Muscle layer of duodenum (tissue), 2 donors: Measurements from ENCODE around the gene RAD51B.

ENCODE experiments used
- H3K27ac ChIP-seq: one replicate; pipeline ENCODE4 v1.7.0; 2013; ENCODE audit warnings: mild to moderate bottlenecking, low read length
- H3K27me3 ChIP-seq: one replicate; pipeline ENCODE4 v1.7.0; 2013; ENCODE audit warnings: low read depth, mild to moderate bottlenecking, control low read depth, low read length
- H3K36me3 ChIP-seq, 2 donors: one replicate each; pipeline ENCODE4 v1.7.0; 2013; ENCODE audit warnings: low read length in 2 of 2, control low read depth in 1 of 2, mild to moderate bottlenecking in 1 of 2; ENCODE audit not compliant: insufficient read depth in 2 of 2, control insufficient read depth in 1 of 2
- H3K4me1 ChIP-seq, 2 donors: one replicate each; pipeline ENCODE4 v1.7.0; 2013; ENCODE audit warnings: low read length in 2 of 2, mild to moderate bottlenecking in 2 of 2, control low read depth in 1 of 2, moderate library complexity in 1 of 2; ENCODE audit not compliant: insufficient read depth in 2 of 2, control insufficient read depth in 1 of 2
- H3K4me3 ChIP-seq, 2 donors: one replicate each; pipeline ENCODE4 v1.7.0; 2013; ENCODE audit warnings: low read length in 2 of 2, low read depth in 1 of 2, mild to moderate bottlenecking in 1 of 2
- H3K9me3 ChIP-seq, 2 donors: one replicate each; pipeline ENCODE4 v1.7.0; 2013; ENCODE audit warnings: low read length in 2 of 2, control low read depth in 1 of 2, mild to moderate bottlenecking in 1 of 2; ENCODE audit not compliant: control insufficient read depth in 1 of 2
- donor health status: healthy.

RAD51B gene

GRCh38 chr14:67934862-67935261, 115.3 kb downstream of the RAD51B start:
- no peaks in the 10 kb centered on the region for H3K27me3 ChIP-seq
- peaks cover 6 to 7% of the 10 kb centered on the region in 2 donors for H3K9me3 ChIP-seq
- no peak overlapping the region for H3K27ac ChIP-seq
- H3K4me3 ChIP-seq: no peak overlapping the region
- H3K4me1 ChIP-seq: peaks cover 0 to 4% of the 10 kb centered on the region in 2 donors
- no peaks in the 10 kb centered on the region for H3K36me3 ChIP-seq

GRCh38 chr14:67935371-67935770, 115.8 kb downstream of the RAD51B start:
- H3K4me3 ChIP-seq: no peak overlapping the region
- no peaks in the 10 kb centered on the region for H3K27me3 ChIP-seq
- H3K9me3 ChIP-seq: peaks cover 2 to 3% of the 10 kb centered on the region in 2 donors
- H3K36me3 ChIP-seq: no peaks in the 10 kb centered on the region
- peaks cover 1 to 4% of the 10 kb centered on the region in 2 donors for H3K4me1 ChIP-seq
- H3K27ac ChIP-seq: no peak overlapping the region

DNA sequence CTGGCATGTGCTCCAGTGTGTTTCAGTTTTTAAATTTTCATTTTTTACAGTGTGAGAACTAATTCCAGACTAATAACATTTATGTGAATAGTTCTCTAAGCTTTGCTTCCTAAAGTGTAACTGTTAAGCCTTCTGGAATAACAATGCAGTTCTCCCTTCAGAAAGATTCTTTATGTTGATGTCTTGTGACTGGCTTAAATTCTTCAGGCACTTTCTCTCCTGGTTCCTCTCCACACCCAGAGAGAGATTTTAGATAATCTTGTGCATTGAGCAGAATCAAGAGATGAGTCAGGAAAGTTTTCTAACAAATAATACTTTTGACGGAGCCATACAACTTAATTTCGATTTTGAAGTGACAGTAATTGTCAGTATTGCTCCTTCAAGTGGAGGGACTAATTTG, 118.5 kb downstream of the RAD51B start:
- H3K4me3 ChIP-seq: no peak overlapping the region
- no peaks in the 10 kb centered on the region for H3K9me3 ChIP-seq
- H3K36me3 ChIP-seq: peaks cover 0 to 6% of the 10 kb centered on the region in 2 donors
- H3K27ac ChIP-seq: no peak overlapping the region
- no peaks in the 10 kb centered on the region for H3K27me3 ChIP-seq
- H3K4me1 ChIP-seq: peaks cover 11 to 26% of the 10 kb centered on the region in 2 donors

GRCh38 chr14:67940486-67941455, 121.2 kb downstream of the RAD51B start:
- peak overlapping the region in 1 of 2 donors; percentile 38 for H3K4me3 ChIP-seq
- no peaks in the 10 kb centered on the region for H3K27me3 ChIP-seq
- H3K4me1 ChIP-seq: peaks cover 24 to 26% of the 10 kb centered on the region in 2 donors
- H3K9me3 ChIP-seq: no peaks in the 10 kb centered on the region
- peak overlapping the region; percentile 74 for H3K27ac ChIP-seq
- H3K36me3 ChIP-seq: peaks cover 0 to 6% of the 10 kb centered on the region in 2 donors

DNA sequence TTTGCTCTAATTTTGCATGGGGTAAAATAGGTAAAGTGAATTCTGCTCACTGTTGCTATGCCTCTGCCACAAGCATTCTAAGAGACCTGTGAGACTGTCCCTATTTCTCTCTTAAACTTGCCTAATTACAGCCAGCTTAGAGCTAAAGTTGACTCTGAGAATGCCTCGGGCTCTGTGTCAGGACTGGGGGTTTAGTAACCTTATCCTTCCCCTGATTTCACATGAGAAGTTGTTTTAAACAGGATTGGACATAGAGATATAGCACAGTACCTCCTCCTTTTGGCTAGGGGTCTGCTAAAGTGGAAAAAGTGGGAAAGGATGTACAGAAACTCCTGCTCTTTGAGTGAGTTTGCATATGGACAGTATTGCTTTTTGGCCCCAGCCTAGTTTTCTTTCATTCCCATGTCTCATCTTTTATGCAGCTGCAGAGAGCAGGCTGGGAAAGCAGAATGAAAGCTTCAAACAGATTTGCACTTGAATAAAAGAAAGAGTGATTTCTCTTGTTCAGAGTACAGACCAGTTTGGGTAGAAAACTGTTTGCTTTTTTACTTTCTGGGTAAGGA, 122.0 kb downstream of the RAD51B start:
- peaks cover 0 to 6% of the 10 kb centered on the region in 2 donors for H3K36me3 ChIP-seq
- no peaks in the 10 kb centered on the region for H3K27me3 ChIP-seq
- peak overlapping the region; percentile 74 for H3K27ac ChIP-seq
- peaks cover 24 to 26% of the 10 kb centered on the region in 2 donors for H3K4me1 ChIP-seq
- peak overlapping the region in 1 of 2 donors; percentile 38 for H3K4me3 ChIP-seq
- H3K9me3 ChIP-seq: no peaks in the 10 kb centered on the region

- peaks cover 24 to 26% of the 10 kb centered on the region in 2 donors for H3K4me1 ChIP-seq
- H3K4me3 ChIP-seq: no peak overlapping the region
- peaks cover 0 to 6% of the 10 kb centered on the region in 2 donors for H3K36me3 ChIP-seq
- no peaks in the 10 kb centered on the region for H3K27me3 ChIP-seq
- peak overlapping the region; percentile 74 for H3K27ac ChIP-seq
- no peaks in the 10 kb centered on the region for H3K9me3 ChIP-seq
Observed at GRCh38 chr14:67942080-67942710, 122.6 kb downstream of the RAD51B start.

DNA sequence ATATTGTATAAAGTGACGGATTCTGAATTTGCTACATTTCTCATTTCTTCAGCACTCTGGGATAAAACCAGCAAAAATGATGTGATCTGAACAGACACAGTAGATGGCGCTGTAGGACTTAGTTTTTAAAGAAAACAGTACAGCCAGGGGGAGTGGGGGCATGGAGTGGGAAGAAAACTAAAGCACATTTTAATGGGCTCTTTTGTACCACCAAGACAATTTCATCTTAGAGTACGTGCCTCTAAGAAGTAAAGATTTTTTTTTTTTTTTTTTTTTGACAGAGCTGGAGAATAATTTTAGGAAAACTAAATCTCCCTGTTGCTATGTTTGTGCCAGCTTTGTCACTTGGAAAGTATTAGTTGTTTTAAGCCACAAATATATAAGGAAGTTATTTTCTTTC, 124.4 kb downstream of the RAD51B start:
- Histone ChIP-seq H3K4me3 (no peak overlapping the region), H3K4me1 (peaks cover 24 to 26% of the 10 kb centered on the region in 2 donors), H3K9me3 (no peaks in the 10 kb centered on the region), H3K27me3 (no peaks in the 10 kb centered on the region), H3K36me3 (peaks cover 0 to 6% of the 10 kb centered on the region in 2 donors), H3K27ac (no peak overlapping the region)

- Histone ChIP-seq H3K4me3 (peak overlapping the region in 1 of 2 donors; percentile 21), H3K36me3 (peaks cover 0 to 6% of the 10 kb centered on the region in 2 donors), H3K27ac (peak overlapping the region; percentile 45), H3K27me3 (no peaks in the 10 kb centered on the region), H3K9me3 (peaks cover 0 to 4% of the 10 kb centered on the region in 2 donors), H3K4me1 (peaks cover 24 to 26% of the 10 kb centered on the region in 2 donors)
Observed at GRCh38 chr14:67944605-67945004, 125.0 kb downstream of the RAD51B start.

DNA sequence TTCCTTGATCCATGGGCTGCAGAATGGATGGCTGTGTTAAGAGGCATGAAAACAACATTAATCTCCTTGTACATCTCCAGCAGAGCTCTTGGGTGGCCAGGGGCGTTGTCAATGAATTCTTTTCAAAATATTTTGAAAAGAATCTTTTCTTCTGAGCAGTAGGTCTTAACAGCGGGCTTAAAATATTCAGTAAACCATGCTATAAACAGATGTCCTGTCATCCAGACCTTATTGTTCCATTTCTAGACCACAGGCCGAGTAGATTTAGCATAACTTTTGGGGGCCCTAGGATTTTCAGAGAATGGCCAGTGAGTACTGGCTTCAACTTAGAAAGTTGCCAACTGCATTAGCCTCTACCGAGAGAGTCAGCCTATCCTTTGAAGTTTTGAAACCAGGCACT, 130.2 kb downstream of the RAD51B start:
- no peaks in the 10 kb centered on the region for H3K36me3 ChIP-seq
- H3K4me3 ChIP-seq: no peak overlapping the region
- peaks cover 0 to 5% of the 10 kb centered on the region in 2 donors for H3K9me3 ChIP-seq
- no peaks in the 10 kb centered on the region for H3K27me3 ChIP-seq
- no peaks in the 10 kb centered on the region for H3K4me1 ChIP-seq
- H3K27ac ChIP-seq: no peak overlapping the region

DNA sequence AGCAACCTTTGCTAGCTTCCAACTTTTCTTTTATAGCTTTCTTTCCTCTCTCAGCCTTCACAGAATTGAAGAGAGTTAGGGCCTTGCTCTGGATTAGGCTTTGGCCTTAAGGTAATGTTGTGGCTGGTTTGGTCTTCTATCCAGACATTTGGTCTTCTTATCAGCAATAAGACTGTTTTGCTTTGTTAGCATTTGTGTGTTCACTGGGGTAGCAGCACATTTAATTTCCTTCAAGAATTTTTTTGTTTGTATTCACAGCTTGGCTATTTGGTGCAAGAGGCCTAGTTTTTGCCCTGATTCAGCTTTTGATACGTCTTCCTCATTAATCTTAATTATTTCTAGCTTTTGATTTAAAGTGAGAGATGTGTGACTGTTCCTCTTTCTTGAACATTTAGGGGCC, 130.8 kb downstream of the RAD51B start:
- H3K27me3 ChIP-seq: no peaks in the 10 kb centered on the region
- no peak overlapping the region for H3K4me3 ChIP-seq
- H3K9me3 ChIP-seq: peaks cover 0 to 5% of the 10 kb centered on the region in 2 donors
- H3K27ac ChIP-seq: no peak overlapping the region
- H3K4me1 ChIP-seq: no peaks in the 10 kb centered on the region
- H3K36me3 ChIP-seq: no peaks in the 10 kb centered on the region

DNA sequence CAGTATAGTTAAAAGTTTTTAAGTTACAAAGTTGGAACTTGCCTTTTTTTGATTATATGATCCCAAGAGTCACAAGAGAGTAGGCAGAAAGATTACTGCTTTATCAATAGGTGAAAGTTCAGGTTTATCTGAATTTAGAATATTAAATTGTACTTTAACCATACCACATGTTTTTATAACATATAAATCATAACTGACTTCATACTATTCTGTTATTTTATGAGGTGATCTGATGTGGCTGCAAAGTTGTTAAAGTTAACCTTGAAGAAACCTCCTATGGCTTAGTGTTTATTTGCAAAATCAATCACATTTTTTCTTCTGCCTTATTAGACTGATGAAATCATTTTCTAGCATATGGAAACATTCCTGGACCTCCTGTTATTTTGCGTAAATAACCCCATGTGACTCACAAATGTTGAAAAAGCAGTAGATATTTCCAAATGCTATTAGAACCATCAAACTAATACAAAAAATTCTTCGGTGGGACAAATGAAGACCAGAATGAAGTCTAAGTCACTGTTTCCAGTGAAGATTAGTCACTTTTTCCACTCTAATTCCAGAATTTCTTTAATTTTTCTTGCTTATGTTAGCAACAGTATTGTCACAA, 132.1 kb downstream of the RAD51B start:
- Histone ChIP-seq H3K36me3 (no peaks in the 10 kb centered on the region), H3K9me3 (peaks cover 0 to 5% of the 10 kb centered on the region in 2 donors), H3K4me1 (no peaks in the 10 kb centered on the region), H3K27me3 (no peaks in the 10 kb centered on the region), H3K27ac (peak overlapping the region; percentile 28), H3K4me3 (no peak overlapping the region)
